Astrocyte of the spinal cord (primary cell): ENCODE results near the gene HYAL2.
A peak's percentile ranks its signal among the peaks of the same experiment; 100 is the strongest.

Experiments used
- DNase-seq: peaks from one replicate; pipeline ENCODE4 v3.0.0; 2011; ENCODE audit warnings: low read depth, low spot score
- H3K4me3 ChIP-seq: 2 replicates; pipeline ENCODE4 v1.5.1; 2011; ENCODE audit warnings: low read depth, mild to moderate bottlenecking, low read length, moderate library complexity
- CTCF ChIP-seq: IDR thresholded peaks from 2 replicates; pipeline ENCODE4 v1.5.1; 2012; ENCODE audit warnings: low read depth, mild to moderate bottlenecking, low read length, inconsistent platforms
- in situ Hi-C: cut with HindIII; loops from 2 replicates; pipeline ENCODE4 v1.10.0; 2017; ENCODE audit warnings: low sequenced_read_pairs

The HYAL2 gene

GRCh38 chr3:50322386-50323091 is at the start of gene HYAL2:
Gene HYAL2 (minus strand): TSS chr3:50322745. CDS start chr3:50320489, 2,256 bp downstream.
- peak within 1 kb of the TSS; percentile 70 for H3K4me3 ChIP-seq
- no peak for DNase-seq
- in situ Hi-C loops, result no loop called here
- no peak for TF ChIP-seq CTCF

GRCh38 chr3:50371133-50371685 is 48.7 kb upstream of the HYAL2 start:
- no peak overlapping the region for H3K4me3 ChIP-seq
- no peak for DNase-seq
- in situ Hi-C loops, result no loop called here
- no peak for TF ChIP-seq CTCF

GRCh38 chr3:50370594-50370993 is 48.0 kb upstream of the HYAL2 start:
- in situ Hi-C loops, result no loop called here
- H3K4me3 ChIP-seq, result no peak overlapping the region
- peak; percentile 12 for TF ChIP-seq CTCF
- DNase-seq, result no peak

- in situ Hi-C loops, result no loop called here
- no peak overlapping the region for H3K4me3 ChIP-seq
- no peak for TF ChIP-seq CTCF
- no peak for DNase-seq
Observed at GRCh38 chr3:50369012-50369670, 46.6 kb upstream of the HYAL2 start.

GRCh38 chr3:50365842-50366220 is 43.3 kb upstream of the HYAL2 start:
- TF ChIP-seq CTCF, result no peak
- in situ Hi-C loops, result no loop called here
- DNase-seq, result no peak
- H3K4me3 ChIP-seq, result no peak overlapping the region

- peak overlapping the region; percentile 31 for H3K4me3 ChIP-seq
- TF ChIP-seq CTCF, result no peak
- peak; percentile 60 for DNase-seq
- in situ Hi-C loops, result no loop called here
Observed at GRCh38 chr3:50365080-50365841, 42.7 kb upstream of the HYAL2 start.
